Tibial nerve (tissue), 4 donors: ENCODE data around the gene CCR5. TPM values are rescaled to one million over a fixed set of nuclear protein-coding genes. Genes with fewer than 3 reads are reported as not detected.
"Not testable (repeated sequence)": the region's sequence is repeated elsewhere in the genome, so short reads cannot be mapped to it uniquely, and the experiment has no call there.

Experiments used
- DNase-seq, 2 donors: peaks; one replicate each; pipeline ENCODE4 v3.0.0-alpha.2; 2019; ENCODE audit warnings: low spot score in 2 of 2
- H3K27ac ChIP-seq, 4 donors: fragments of 200-600 bp; sonication (generic) in 3 of 4; one replicate each; pipeline ENCODE4 v1.5.1; 2017 to 2019; ENCODE audit warnings: mild to moderate bottlenecking in 1 of 4
- H3K27me3 ChIP-seq, 2 donors: fragments of 200-600 bp; sonication (generic) in 1 of 2; one replicate each; pipeline versions ENCODE4 v1.5.1 to v1.6.0; 2017 to 2019
- H3K36me3 ChIP-seq, 3 donors: fragments of 200-600 bp; sonication (generic); one replicate each; pipeline ENCODE4 v1.5.1; 2018 to 2019
- H3K4me1 ChIP-seq, 4 donors: fragments of 200-600 bp; sonication (generic) in 3 of 4; one replicate each; pipeline ENCODE4 v1.5.1; 2017 to 2019
- H3K4me3 ChIP-seq, 4 donors: fragments of 200-600 bp; sonication (generic) in 3 of 4; one replicate each; pipeline ENCODE4 v1.5.1; 2017 to 2019; ENCODE audit warnings: mild to moderate bottlenecking in 1 of 4, moderate library complexity in 1 of 4
- H3K9me3 ChIP-seq, 4 donors: fragments of 200-600 bp; sonication (generic) in 3 of 4; one replicate each; pipeline ENCODE4 v1.5.1; 2017 to 2019
- CTCF ChIP-seq, 5 experiments: fragments of 200-600 bp in 3 of 5; fragments of 450-650 bp in 2 of 5; sonication (generic) in 3 of 5; IDR thresholded peaks; one replicate each; pipeline ENCODE4 v1.5.1; 2016 to 2019; ENCODE audit warnings: antibody characterized with exemption in 5 of 5, mild to moderate bottlenecking in 3 of 5, moderate library complexity in 2 of 5
- EP300 ChIP-seq, 2 donors: sonication (generic); formaldehyde crosslinking; IDR thresholded peaks; one replicate each; pipeline ENCODE4 v1.6.1; 2017; ENCODE audit warnings: antibody characterized with exemption in 2 of 2, mild to moderate bottlenecking in 1 of 2
- POLR2A ChIP-seq, 2 donors: fragments of 450-650 bp; IDR thresholded peaks; one replicate each; pipeline ENCODE4 v1.6.1; 2017; ENCODE audit warnings: antibody characterized with exemption in 2 of 2, mild to moderate bottlenecking in 2 of 2, moderate library complexity in 2 of 2
- WGBS, 2 donors: methylation state at CpG; one replicate each; pipeline ENCODE4 v1.1.5; 2018; 5-methylcytosine and 5-hydroxymethylcytosine counted together
- total RNA-seq, 4 donors: library from RNA; depleted of rRNA; stranded (reverse); fragments of >200 nt; gene quantifications; one replicate each; pipeline ENCODE4 v1.1.0, GENCODE V29; 2016

The CCR5 gene
- total RNA-seq, 4 donors from 2014 or later, result 0.22 to 1.2 (median 0.87) TPM

GRCh38 chr3:46386205-46386604 lies 15.5 kb downstream of the CCR5 start:
- no peak for DNase-seq
- no peaks in the 10 kb centered on the region for H3K9me3 ChIP-seq
- H3K36me3 ChIP-seq, result no peaks in the 10 kb centered on the region
- peaks cover 0 to 5% (median 2%) of the 10 kb centered on the region in 4 donors for H3K4me1 ChIP-seq
- 50 to 63% methylated on average over 4 of the region's 4 CpGs for WGBS, 2 donors
- H3K27me3 ChIP-seq, result no peaks in the 10 kb centered on the region
- H3K4me3 ChIP-seq, result no peak overlapping the region
- no peak overlapping the region for H3K27ac ChIP-seq
- no peak for TF ChIP-seq EP300 (IDR thresholded peaks at IDR 0.05)
- TF ChIP-seq CTCF (IDR thresholded peaks at IDR 0.05), result no peak
- no peak for TF ChIP-seq POLR2A (IDR thresholded peaks at IDR 0.05)

- not testable (repeated sequence) for H3K4me3 ChIP-seq, H3K36me3 ChIP-seq, H3K27me3 ChIP-seq, H3K4me1 ChIP-seq, DNase-seq, H3K27ac ChIP-seq, H3K9me3 ChIP-seq
- 77 to 88% methylated on average over 4 of the region's 4 CpGs for WGBS, 2 donors
Measured at GRCh38 chr3:46388847-46389246, 18.1 kb downstream of the CCR5 start.

- no peaks in the 10 kb centered on the region for H3K36me3 ChIP-seq
- H3K27ac ChIP-seq, result no peak overlapping the region
- H3K4me3 ChIP-seq, result no peak overlapping the region
- DNase-seq, result no peak
- no peaks in the 10 kb centered on the region for H3K9me3 ChIP-seq
- H3K4me1 ChIP-seq, result no peaks in the 10 kb centered on the region
- no peaks in the 10 kb centered on the region for H3K27me3 ChIP-seq
- 77 to 83% methylated on average over 6 of the region's 6 CpGs for WGBS, 2 donors
- TF ChIP-seq EP300 (IDR thresholded peaks at IDR 0.05) (no peak), CTCF (IDR thresholded peaks at IDR 0.05) (no peak), POLR2A (IDR thresholded peaks at IDR 0.05) (no peak)
Measured at GRCh38 chr3:46389306-46389705, 18.6 kb downstream of the CCR5 start.

- 73 to 78% methylated on average over 5 of the region's 5 CpGs for WGBS, 2 donors
- DNase-seq, H3K4me1 ChIP-seq, H3K36me3 ChIP-seq, H3K9me3 ChIP-seq, H3K27ac ChIP-seq, H3K27me3 ChIP-seq, H3K4me3 ChIP-seq: not testable (repeated sequence)
Measured at GRCh38 chr3:46391526-46391925, 20.8 kb downstream of the CCR5 start.

- Histone ChIP-seq H3K4me3 (no peak overlapping the region), H3K27ac (no peak overlapping the region), H3K27me3 (no peaks in the 10 kb centered on the region), H3K4me1 (peaks cover 0 to 3% (median 0%) of the 10 kb centered on the region in 4 donors), H3K9me3 (no peaks in the 10 kb centered on the region), H3K36me3 (no peaks in the 10 kb centered on the region)
- TF ChIP-seq EP300 (IDR thresholded peaks at IDR 0.05) (no peak), CTCF (IDR thresholded peaks at IDR 0.05) (no peak), POLR2A (IDR thresholded peaks at IDR 0.05) (no peak)
- no peak for DNase-seq
- WGBS, 2 donors, result 56 to 69% methylated on average over 2 of the region's 2 CpGs
Measured at GRCh38 chr3:46393011-46393410, 22.3 kb downstream of the CCR5 start.

GRCh38 chr3:46393554-46394434 lies 23.0 kb downstream of the CCR5 start:
- no peak for DNase-seq
- H3K36me3 ChIP-seq, result no peaks in the 10 kb centered on the region
- WGBS, 2 donors, result 76 to 78% methylated on average over 8 of the region's 8 CpGs
- H3K27ac ChIP-seq, result no peak overlapping the region
- no peak for TF ChIP-seq POLR2A (IDR thresholded peaks at IDR 0.05)
- TF ChIP-seq EP300 (IDR thresholded peaks at IDR 0.05), result peak in 1 of 2 donors; percentile 9
- H3K4me3 ChIP-seq, result no peak overlapping the region
- H3K9me3 ChIP-seq, result no peaks in the 10 kb centered on the region
- peaks cover 0 to 3% (median 0%) of the 10 kb centered on the region in 4 donors for H3K4me1 ChIP-seq
- no peaks in the 10 kb centered on the region for H3K27me3 ChIP-seq
